GM12878 (cell line): Measurements from ENCODE around the gene BCL2L12. TPM values are rescaled to one million over a fixed set of nuclear protein-coding genes. Genes with fewer than 3 reads are reported as not detected.

Experiments used
- ATAC-seq: fragments of 200-7000 bp; cut with Tn5 transposase; 3 replicates; pipeline ENCODE4 v1.9.1; 2020; ENCODE audit warnings: mild to moderate bottlenecking, moderate library complexity
- BruUV-seq: library from RNA; stranded (reverse); fragments of 400-500 nt; replicated peaks from 2 replicates; lab custom pipeline; 2021; lab: Mats Ljungman, UMichigan
- CTCF ChIA-PET: fragments of 300-600 bp; sonication (Branson Sonifier 250); formaldehyde crosslinking; extraction: SDS; loops from one replicate; lab custom pipeline; 2021; ENCODE audit warnings: inconsistent platforms; lab: Yijun Ruan, JAX
- POLR2A ChIA-PET: fragments of 350-600 bp; formaldehyde crosslinking; extraction: SDS; loops from one replicate; lab custom pipeline; 2021; ENCODE audit warnings: inconsistent platforms; lab: Charles Lee
- RAD21 ChIA-PET: fragments of 300-600 bp; sonication (Branson Sonifier 250); formaldehyde crosslinking; loops from one replicate; lab custom pipeline; 2023; ENCODE audit warnings: antibody characterized with exemption; ENCODE audit not compliant: unreplicated experiment; lab: Charles Lee
- SMC1A ChIA-PET: fragments of 300-600 bp; sonication (Branson Sonifier 250); formaldehyde crosslinking; loops from one replicate; lab custom pipeline; 2023; ENCODE audit not compliant: unreplicated experiment, uncharacterized antibody; lab: Charles Lee
- DNase-seq: peaks from one replicate; pipeline ENCODE4 v3.0.0-alpha.2; 2011; ENCODE audit warnings: low read depth, low spot score
- FAIRE-seq: peaks from 3 replicates; lab custom pipeline; 2011; peaks lifted over from hg19 to GRCh38; lab: Jason Lieb, UNC
- H2AFZ ChIP-seq: 2 replicates; pipeline ENCODE4 v1.6.0; 2011; ENCODE audit warnings: low read depth, low read length, control low read depth; ENCODE audit not compliant: control insufficient read depth
- H3K27ac ChIP-seq: 2 replicates; pipeline ENCODE4 v1.5.1; 2011; ENCODE audit warnings: control low read depth; ENCODE audit not compliant: control insufficient read depth, insufficient read depth
- H3K27me3 ChIP-seq, 2 experiments: replicated peaks in 1 of 2; 2 replicates each; pipeline versions ENCODE4 v1.6.0 to v1.6.1; 2011; ENCODE audit warnings: low read length in 1 of 2; ENCODE audit not compliant: control insufficient read depth in 2 of 2, insufficient read depth in 2 of 2
- H3K36me3 ChIP-seq, 2 experiments: 2 replicates each; pipeline ENCODE4 v1.5.1; 2011; ENCODE audit warnings: low read length in 1 of 2; ENCODE audit not compliant: control insufficient read depth in 2 of 2, insufficient read depth in 2 of 2
- H3K4me1 ChIP-seq: 2 replicates; pipeline ENCODE4 v1.6.1; 2011; ENCODE audit warnings: mild to moderate bottlenecking, low read length, moderate library complexity, mixed read lengths; ENCODE audit not compliant: control insufficient read depth, insufficient read depth
- H3K4me2 ChIP-seq: 2 replicates; pipeline ENCODE4 v1.6.0; 2011; ENCODE audit warnings: control low read depth; ENCODE audit not compliant: control insufficient read depth, insufficient read depth
- H3K4me3 ChIP-seq: fragments of 200-600 bp; sonication (generic); 2 replicates; pipeline ENCODE4 v1.5.1; 2016
- H3K79me2 ChIP-seq: 2 replicates; pipeline ENCODE4 v1.6.0; 2011; ENCODE audit warnings: low read length; ENCODE audit not compliant: control insufficient read depth, insufficient read depth
- H3K9ac ChIP-seq: 2 replicates; pipeline ENCODE4 v1.8.0; 2011; ENCODE audit warnings: low read length, control low read depth, mixed read lengths; ENCODE audit not compliant: control insufficient read depth, insufficient read depth
- H3K9me3 ChIP-seq: replicated peaks from 3 replicates; pipeline ENCODE4 v1.5.1; 2011; ENCODE audit warnings: mild to moderate bottlenecking, low read length; ENCODE audit not compliant: control insufficient read depth, insufficient read depth
- H4K20me1 ChIP-seq: 2 replicates; pipeline ENCODE4 v1.6.0; 2011; ENCODE audit not compliant: control insufficient read depth, insufficient read depth
- CEBPB ChIP-seq, 2 experiments: fragments of 150-350 bp in 1 of 2; IDR thresholded peaks; 2 replicates each; pipeline ENCODE4 v1.6.1; 2012 to 2014; ENCODE audit warnings: low read depth in 2 of 2, low read length in 2 of 2, borderline replicate concordance in 1 of 2, inconsistent platforms in 1 of 2
- CUX1 ChIP-seq: IDR thresholded peaks from 2 replicates; pipeline ENCODE4 v1.6.1; 2012; ENCODE audit warnings: improper control_type of control experiment, low read depth, low read length; ENCODE audit not compliant: insufficient replicate concordance
- ESRRA ChIP-seq: IDR thresholded peaks from 2 replicates; pipeline ENCODE4 v1.6.1; 2012; ENCODE audit warnings: mild to moderate bottlenecking, low read length, improper control_type of control experiment
- HDGF ChIP-seq: fragments of 450-650 bp; IDR thresholded peaks from 2 replicates; pipeline ENCODE4 v1.6.1; 2016; ENCODE audit warnings: antibody characterized with exemption
- MEF2A ChIP-seq: IDR thresholded peaks from 2 replicates; pipeline ENCODE4 v1.6.1; 2011; ENCODE audit warnings: low read depth, mild to moderate bottlenecking, low read length, moderate library complexity; ENCODE audit not compliant: insufficient read depth
- YY1 ChIP-seq: IDR thresholded peaks from 2 replicates; pipeline ENCODE4 v1.6.1; 2011; ENCODE audit warnings: low read depth, mild to moderate bottlenecking, low read length
- WGBS: methylation state at CpG from one replicate; pipeline ENCODE4 v1.1.6; 2016; ENCODE audit warnings: low lambda C conversion rate; ENCODE audit not compliant: insufficient replicate concordance, insufficient coverage; ENCODE audit errors: missing lambda C conversion rate; 5-methylcytosine and 5-hydroxymethylcytosine counted together
- in situ Hi-C: fragments of 300-500 bp; cut with MboI; formaldehyde crosslinking; loops from 9 replicates; pipeline ENCODE4 v1.14.3; 2018; ENCODE audit warnings: mixed read lengths
- intact Hi-C: fragments of 100-400 bp; cut with micrococcal nuclease; formaldehyde crosslinking; loops from one replicate; pipeline ENCODE4 v1.14.2; 2022; ENCODE audit not compliant: unreplicated experiment
- polyA plus RNA-seq, 11 experiments: library from polyadenylated mRNA; depleted of rRNA in 4 of 11; unstranded in 6 of 11; stranded (reverse) in 5 of 11; fragments of >200 nt; fragmentation: Nextera tagmentation in 4 of 11; fragmentation: Illumina TruSeq in 1 of 11; extraction: Ambion mirVana in 4 of 11; extraction: Trizol in 1 of 11; gene quantifications; 1 replicate in 1 of 11; 2 replicates in 10 of 11; pipeline versions ENCODE4 v1.2.1 to v1.2.3, GENCODE V29; 2011 to 2016; ENCODE audit warnings: inconsistent platforms in 2 of 11, missing spikeins in 2 of 11, low read depth in 1 of 11
- total RNA-seq, 4 experiments: library from RNA; depleted of rRNA in 3 of 4; stranded (reverse); fragments of >200 nt in 3 of 4; fragmentation: Illumina TruSeq in 1 of 4; extraction: Trizol in 1 of 4; gene quantifications; 2 replicates each; pipeline versions ENCODE4 v1.2.1 to v1.2.3, GENCODE V29; 2013 to 2021

The BCL2L12 gene
- total and polyA plus RNA-seq, 10 of the 15 experiments (the other 5 are each of a cell fraction or from before 2014, with no cell fraction given) = 1.8 to 143 (median 50.4) TPM

- intact Hi-C loops = no loop called here
- TF ChIP-seq MEF2A = no peak
- TF ChIP-seq YY1 = no peak
- no peak for TF ChIP-seq HDGF
- TF ChIP-seq ESRRA = no peak
- TF ChIP-seq CEBPB (IDR thresholded peaks at IDR 0.05; ENCODE audit: borderline replicate concordance in 1 of 2, low read depth in 2 of 2, low read length in 2 of 2) = no peak
- no peak for TF ChIP-seq CUX1
- H3K27ac ChIP-seq = no peak overlapping the region
- TSS peak; percentile 54 for BruUV-seq
- H3K27me3 ChIP-seq = no peaks in the 10 kb centered on the region
- no peak overlapping the region for H3K4me2 ChIP-seq
- peaks cover 1 to 2% of the 10 kb centered on the region in 2 experiments; a peak in 2 of 4 replicates for H3K36me3 ChIP-seq
- H3K9ac ChIP-seq = no peak overlapping the region
- FAIRE-seq (no peak), DNase-seq (no peak), ATAC-seq (no peak)
- ChIA-PET SMC1A (no interaction called here), RAD21 (interaction anchor here (1.4 kb wide), 1 partner anchor 9 kb away, joined by 5 read pairs; the partner anchor contains the start of gene RRAS), CTCF (interaction anchor here (0.5 to 1.4 kb wide), 3 partner anchors 9 to 50 kb away, joined by 3 to 4 read pairs (median 4); partner anchors contain the start of gene RRAS), POLR2A (interaction anchor here (1.0 to 1.2 kb wide), 3 partner anchors 9 to 148 kb away, joined by 3 read pairs; partner anchors contain the start of genes NOSIP and RRAS)
- in situ Hi-C loops = no loop called here
- no peak overlapping the region for H3K4me3 ChIP-seq
- no peak overlapping the region for H2AFZ ChIP-seq
- WGBS = 61% methylated on average over 6 of the region's 9 CpGs
- H3K4me1 ChIP-seq = no peaks in the 10 kb centered on the region
- no peaks in the 10 kb centered on the region for H4K20me1 ChIP-seq
- H3K9me3 ChIP-seq = no peaks in the 10 kb centered on the region
- no peaks in the 10 kb centered on the region for H3K79me2 ChIP-seq
Measured at GRCh38 chr19:49631014-49631588, 34.6 kb upstream of the BCL2L12 start.
